AG04450 (cell line): Measurements from ENCODE around the gene TPSB2. TPM values are rescaled to one million over a fixed set of nuclear protein-coding genes. Genes with fewer than 3 reads are reported as not detected.
"Not testable (repeated sequence)": the region's sequence is repeated elsewhere in the genome, so short reads cannot be mapped to it uniquely, and the experiment has no call there.

ENCODE experiments used
- CTCF ChIA-PET: fragments of 300-600, 350-600 bp; formaldehyde crosslinking; extraction: SDS; loops from one replicate; lab custom pipeline; 2022; ENCODE audit warnings: antibody characterized with exemption, inconsistent platforms; lab: Charles Lee
- POLR2A ChIA-PET: fragments of 350-600 bp; formaldehyde crosslinking; extraction: SDS; loops from one replicate; lab custom pipeline; 2021; ENCODE audit warnings: antibody characterized with exemption, inconsistent platforms; lab: Yijun Ruan, JAX
- DNase-seq: peaks from one replicate; pipeline ENCODE4 v3.0.0-alpha.2; 2011; ENCODE audit warnings: low read depth, low spot score
- H3K27ac ChIP-seq: one replicate; pipeline ENCODE4 v1.5.1; 2012; ENCODE audit warnings: low read depth, low read length, control low read depth
- H3K27me3 ChIP-seq: one replicate; pipeline ENCODE4 v1.6.0; 2012; ENCODE audit warnings: low read length; ENCODE audit not compliant: control insufficient read depth, insufficient read depth
- H3K4me3 ChIP-seq: 2 replicates; pipeline ENCODE4 v1.5.1; 2011; ENCODE audit warnings: mild to moderate bottlenecking, low read depth, low read length, control low read depth
- H3K9me3 ChIP-seq: 2 replicates; pipeline ENCODE4 v1.5.1; 2012; ENCODE audit warnings: low read length; ENCODE audit not compliant: control insufficient read depth, insufficient read depth
- CTCF ChIP-seq: IDR thresholded peaks from 2 replicates; pipeline ENCODE4 v1.5.1; 2011; ENCODE audit warnings: low read depth, low read length, control low read depth, inconsistent platforms
- polyA plus RNA-seq: library from polyadenylated mRNA; depleted of rRNA; stranded (reverse); fragments of >200 nt; gene quantifications from 2 replicates; pipeline ENCODE4 v1.2.3, GENCODE V29; 2011

The TPSB2 gene
- polyA plus RNA-seq, 1 experiment, result not detected

- Histone ChIP-seq H3K4me3 (no peak overlapping the region), H3K9me3 (peaks cover 6% of the 10 kb centered on the region; the same call in 1 of the 2 replicates), H3K27me3 (no peaks in the 10 kb centered on the region), H3K27ac (no peak overlapping the region)
- no peak for TF ChIP-seq CTCF
- ChIA-PET CTCF (interaction anchor here (3.0 kb wide), 1 partner anchor 86 kb away, joined by 13 read pairs; no protein-coding TSS in a partner anchor), POLR2A (interaction anchor here (0.6 kb wide), 1 partner anchor 772 kb away, joined by 3 read pairs; the partner anchor contains the start of gene RPS2)
- DNase-seq, result no peak
Observed at GRCh38 chr16:1192384-1193073, 37.5 kb downstream of the TPSB2 start.

- CTCF ChIA-PET, H3K4me3 ChIP-seq, H3K27me3 ChIP-seq, DNase-seq, H3K27ac ChIP-seq: not testable (repeated sequence)
- POLR2A ChIA-PET, result interaction anchor here (0.6 kb wide), 1 partner anchor 490 kb away, joined by 3 read pairs; no protein-coding TSS in a partner anchor
- H3K9me3 ChIP-seq, result peaks cover 15% of the 10 kb centered on the region; the same call in 1 of the 2 replicates
Observed at GRCh38 chr16:1190789-1191188, 39.2 kb downstream of the TPSB2 start.

- Histone ChIP-seq H3K27me3 (no peaks in the 10 kb centered on the region), H3K9me3 (peaks cover 25% of the 10 kb centered on the region), H3K27ac (no peak overlapping the region), H3K4me3 (no peak overlapping the region)
- CTCF ChIA-PET, result interaction anchor here (1.2 kb wide), 1 partner anchor 175 kb away, joined by 4 read pairs; no protein-coding TSS in a partner anchor
- no peak for TF ChIP-seq CTCF
- POLR2A ChIA-PET, result no interaction called here
- DNase-seq, result no peak
Observed at GRCh38 chr16:1189455-1189854, 40.5 kb downstream of the TPSB2 start.

GRCh38 chr16:1188432-1189189 is 41.4 kb downstream of the TPSB2 start:
- no peak overlapping the region for H3K27ac ChIP-seq
- no peaks in the 10 kb centered on the region for H3K27me3 ChIP-seq
- ChIA-PET CTCF (interaction anchor here (1.2 kb wide), 1 partner anchor 176 kb away, joined by 4 read pairs; no protein-coding TSS in a partner anchor), POLR2A (no interaction called here)
- no peak for DNase-seq
- peaks cover 28% of the 10 kb centered on the region for H3K9me3 ChIP-seq
- no peak overlapping the region for H3K4me3 ChIP-seq
- TF ChIP-seq CTCF, result no peak

- H3K27ac ChIP-seq, H3K27me3 ChIP-seq, DNase-seq, H3K4me3 ChIP-seq, POLR2A ChIA-PET: not testable (repeated sequence)
- H3K9me3 ChIP-seq, result peaks cover 30% of the 10 kb centered on the region
- CTCF ChIA-PET, result interaction anchor here (0.6 kb wide), 1 partner anchor 84 kb away, joined by 3 read pairs; no protein-coding TSS in a partner anchor
Observed at GRCh38 chr16:1185460-1186207, 44.4 kb downstream of the TPSB2 start.
